ENCODE results near the gene C6orf136. TPM values are rescaled to one million over a fixed set of nuclear protein-coding genes. Genes with fewer than 3 reads are reported as not detected.

The C6orf136 gene
- total RNA-seq, 1 donor from 2014 or later, result 15.5 TPM

- peak; percentile 80 for DNase-seq
These were observed 30.7 kb upstream of the C6orf136 start for GRCh38 chr6:30615958-30616810.

GRCh38 chr6:30616811-30617564 lies 29.9 kb upstream of the C6orf136 start, which contains the start of gene PPP1R10:
TSS of gene PPP1R10 (minus strand) at chr6:30617243. CDS start at chr6:30609944, 7,299 bp downstream.
- DNase-seq, result peak; percentile 100

GRCh38 chr6:30617565-30618269 lies 29.2 kb upstream of the C6orf136 start, which contains the start of gene MRPS18B:
TSS of gene MRPS18B (plus strand) at chr6:30617840. CDS start at chr6:30617866, 26 bp downstream.
- peak; percentile 100 for DNase-seq

GRCh38 chr6:30618270-30618797 lies 28.6 kb upstream of the C6orf136 start:
- no peak for DNase-seq

- no peak for DNase-seq
These were observed 27.4 kb upstream of the C6orf136 start for GRCh38 chr6:30619561-30619960.

GRCh38 chr6:30625511-30625910 lies 21.4 kb upstream of the C6orf136 start:
- no peak for DNase-seq

GRCh38 chr6:30626484-30627366 lies 20.2 kb upstream of the C6orf136 start, which contains the start of gene ATAT1:
TSS of gene ATAT1 (plus strand) at chr6:30626874.
- DNase-seq, result peak; percentile 96

GRCh38 chr6:30635834-30636233 lies 11.1 kb upstream of the C6orf136 start:
- DNase-seq, result no peak

GRCh38 chr6:30640481-30640880 lies 6.5 kb upstream of the C6orf136 start:
- DNase-seq, result no peak

GRCh38 chr6:30641048-30641447 lies 5.9 kb upstream of the C6orf136 start:
- no peak for DNase-seq

GRCh38 chr6:30643656-30644055 lies 3.3 kb upstream of the C6orf136 start:
- DNase-seq, result no peak

GRCh38 chr6:30644769-30645168 lies 2.2 kb upstream of the C6orf136 start:
- no peak for DNase-seq

- no peak for DNase-seq
These were observed 944 bp upstream of the C6orf136 start for GRCh38 chr6:30645989-30646388.

GRCh38 chr6:30647242-30648116 lies 546 bp downstream of the C6orf136 start:
- DNase-seq, result peak; percentile 88

- no peak for DNase-seq
These were observed 4.2 kb downstream of the C6orf136 start for GRCh38 chr6:30651143-30651542.

- DNase-seq, result no peak
These were observed 8.1 kb downstream of the C6orf136 start for GRCh38 chr6:30654798-30655742.

GRCh38 chr6:30655743-30656094 lies 8.8 kb downstream of the C6orf136 start:
- no peak for DNase-seq

- DNase-seq, result no peak
These were observed 9.6 kb downstream of the C6orf136 start for GRCh38 chr6:30656513-30656912.

GRCh38 chr6:30657454-30657853 lies 10.5 kb downstream of the C6orf136 start:
- no peak for DNase-seq

Measured in tongue (tissue), 2 donors.